Prostate gland (tissue), 2 donors: ENCODE data around the gene TOGARAM1.

Experiments
- POLR2AphosphoS5 ChIP-seq: sonication (generic); formaldehyde crosslinking; IDR thresholded peaks from one replicate; pipeline ENCODE4 v1.6.1; 2017; ENCODE audit warnings: antibody characterized with exemption
- TF ChIP-seq, protein P1 (sequence below), 4 experiments: fragments of 200-600 bp in 2 of 4; fragments of 450-650 bp in 2 of 4; sonication (generic) in 2 of 4; IDR thresholded peaks; 1 replicate in 3 of 4; 2 replicates in 1 of 4; pipeline ENCODE4 v1.5.1; 2016 to 2019; ENCODE audit warnings: antibody characterized with exemption in 4 of 4, mild to moderate bottlenecking in 2 of 4, moderate library complexity in 2 of 4

DNA sequence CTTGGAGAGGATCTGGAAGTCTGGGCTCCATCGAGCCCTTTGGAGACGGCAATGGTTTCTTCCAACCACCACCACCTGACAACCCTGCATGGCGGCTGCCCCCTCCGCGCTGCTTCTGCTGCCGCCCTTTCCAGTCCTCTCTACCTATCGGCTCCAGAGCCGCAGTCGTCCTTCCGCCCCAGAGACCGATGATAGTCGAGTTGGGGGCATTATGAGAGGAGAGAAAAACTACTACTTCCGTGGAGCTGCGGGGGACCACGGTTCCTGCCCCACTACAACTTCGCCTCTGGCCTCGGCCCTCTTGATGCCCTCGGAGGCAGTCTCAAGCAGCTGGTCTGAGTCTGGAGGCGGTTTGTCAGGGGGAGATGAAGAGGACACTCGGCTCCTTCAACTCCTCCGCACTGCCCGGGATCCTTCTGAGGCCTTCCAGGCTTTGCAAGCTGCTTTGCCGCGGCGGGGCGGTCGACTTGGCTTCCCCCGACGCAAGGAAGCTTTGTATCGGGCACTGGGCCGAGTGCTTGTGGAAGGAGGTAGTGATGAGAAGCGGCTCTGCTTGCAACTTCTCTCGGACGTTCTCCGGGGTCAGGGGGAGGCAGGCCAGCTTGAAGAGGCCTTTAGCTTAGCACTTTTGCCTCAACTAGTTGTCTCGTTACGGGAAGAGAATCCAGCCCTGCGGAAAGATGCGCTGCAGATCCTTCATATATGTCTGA lies 499 bp downstream of the TOGARAM1 start:
- TF ChIP-seq, protein P1, sequence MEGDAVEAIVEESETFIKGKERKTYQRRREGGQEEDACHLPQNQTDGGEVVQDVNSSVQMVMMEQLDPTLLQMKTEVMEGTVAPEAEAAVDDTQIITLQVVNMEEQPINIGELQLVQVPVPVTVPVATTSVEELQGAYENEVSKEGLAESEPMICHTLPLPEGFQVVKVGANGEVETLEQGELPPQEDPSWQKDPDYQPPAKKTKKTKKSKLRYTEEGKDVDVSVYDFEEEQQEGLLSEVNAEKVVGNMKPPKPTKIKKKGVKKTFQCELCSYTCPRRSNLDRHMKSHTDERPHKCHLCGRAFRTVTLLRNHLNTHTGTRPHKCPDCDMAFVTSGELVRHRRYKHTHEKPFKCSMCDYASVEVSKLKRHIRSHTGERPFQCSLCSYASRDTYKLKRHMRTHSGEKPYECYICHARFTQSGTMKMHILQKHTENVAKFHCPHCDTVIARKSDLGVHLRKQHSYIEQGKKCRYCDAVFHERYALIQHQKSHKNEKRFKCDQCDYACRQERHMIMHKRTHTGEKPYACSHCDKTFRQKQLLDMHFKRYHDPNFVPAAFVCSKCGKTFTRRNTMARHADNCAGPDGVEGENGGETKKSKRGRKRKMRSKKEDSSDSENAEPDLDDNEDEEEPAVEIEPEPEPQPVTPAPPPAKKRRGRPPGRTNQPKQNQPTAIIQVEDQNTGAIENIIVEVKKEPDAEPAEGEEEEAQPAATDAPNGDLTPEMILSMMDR (IDR thresholded peaks at IDR 0.05): no peak
- TF ChIP-seq POLR2AphosphoS5: no peak
